NB4 (cell line): ENCODE results near the gene SLC25A25.

ENCODE experiments used
- POLR2A ChIP-seq: IDR thresholded peaks from 2 replicates; pipeline ENCODE4 v1.6.1; 2011; ENCODE audit warnings: mild to moderate bottlenecking; ENCODE audit not compliant: insufficient read length; ENCODE audit errors: extremely low read depth
- TF ChIP-seq, protein P1 (sequence below): IDR thresholded peaks from one replicate; pipeline ENCODE4 v1.5.1; 2012; ENCODE audit warnings: low read depth, low read length

GRCh38 chr9:128103589-128103962, 35.5 kb downstream of the SLC25A25 start:
- TF ChIP-seq, protein P1, sequence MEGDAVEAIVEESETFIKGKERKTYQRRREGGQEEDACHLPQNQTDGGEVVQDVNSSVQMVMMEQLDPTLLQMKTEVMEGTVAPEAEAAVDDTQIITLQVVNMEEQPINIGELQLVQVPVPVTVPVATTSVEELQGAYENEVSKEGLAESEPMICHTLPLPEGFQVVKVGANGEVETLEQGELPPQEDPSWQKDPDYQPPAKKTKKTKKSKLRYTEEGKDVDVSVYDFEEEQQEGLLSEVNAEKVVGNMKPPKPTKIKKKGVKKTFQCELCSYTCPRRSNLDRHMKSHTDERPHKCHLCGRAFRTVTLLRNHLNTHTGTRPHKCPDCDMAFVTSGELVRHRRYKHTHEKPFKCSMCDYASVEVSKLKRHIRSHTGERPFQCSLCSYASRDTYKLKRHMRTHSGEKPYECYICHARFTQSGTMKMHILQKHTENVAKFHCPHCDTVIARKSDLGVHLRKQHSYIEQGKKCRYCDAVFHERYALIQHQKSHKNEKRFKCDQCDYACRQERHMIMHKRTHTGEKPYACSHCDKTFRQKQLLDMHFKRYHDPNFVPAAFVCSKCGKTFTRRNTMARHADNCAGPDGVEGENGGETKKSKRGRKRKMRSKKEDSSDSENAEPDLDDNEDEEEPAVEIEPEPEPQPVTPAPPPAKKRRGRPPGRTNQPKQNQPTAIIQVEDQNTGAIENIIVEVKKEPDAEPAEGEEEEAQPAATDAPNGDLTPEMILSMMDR, result no peak
- TF ChIP-seq POLR2A, result no peak
